Sigmoid colon (tissue), 4 donors: ENCODE measurements around the gene NADSYN1.

Source experiments
- CTCF ChIP-seq, 4 experiments: fragments of 450-650 bp in 3 of 4; fragments of 200-600 bp in 1 of 4; IDR thresholded peaks; one replicate each; pipeline ENCODE4 v1.5.1; 2016 to 2019; ENCODE audit warnings: antibody characterized with exemption in 4 of 4, mild to moderate bottlenecking in 3 of 4, moderate library complexity in 2 of 4
- EP300 ChIP-seq, 4 donors: sonication (generic); formaldehyde crosslinking; IDR thresholded peaks; one replicate each; pipeline ENCODE4 v1.6.1; 2017; ENCODE audit warnings: antibody characterized with exemption in 4 of 4

DNA sequence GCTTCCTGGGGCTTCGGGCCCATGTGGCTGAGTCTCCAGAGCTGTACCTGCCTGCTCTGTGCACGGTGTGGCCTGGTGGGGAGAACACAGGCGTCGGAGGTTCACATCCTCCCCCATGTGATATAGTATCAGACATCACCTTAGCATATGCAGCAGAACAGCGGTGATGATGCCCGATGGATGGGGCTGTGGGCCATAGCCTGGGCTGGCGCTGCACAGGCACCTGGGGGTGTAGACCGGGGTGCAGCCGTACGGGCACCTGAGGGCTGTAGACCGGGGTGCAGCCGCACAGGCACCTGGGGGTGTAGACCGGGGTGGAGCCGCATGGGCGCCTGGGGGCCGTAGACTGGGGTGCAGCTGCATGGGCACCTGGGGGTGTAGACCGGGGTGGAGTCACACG lies 29.2 kb downstream of the NADSYN1 start:
- TF ChIP-seq CTCF (IDR thresholded peaks at IDR 0.05) (no peak), EP300 (IDR thresholded peaks at IDR 0.05) (no peak)
